Ishikawa (cell line): ENCODE data around the gene CHRNA4.

Experiments
- CEBPB ChIP-seq: IDR thresholded peaks from 2 replicates; pipeline ENCODE4 v1.6.1; 2012
- CREB1 ChIP-seq: IDR thresholded peaks from 2 replicates; pipeline ENCODE4 v1.6.1; 2012; ENCODE audit warnings: low read depth
- EGR1 ChIP-seq: IDR thresholded peaks from 2 replicates; pipeline ENCODE4 v1.6.1; 2012
- EP300 ChIP-seq: IDR thresholded peaks from 2 replicates; pipeline ENCODE4 v1.6.1; 2012; ENCODE audit warnings: borderline replicate concordance
- FOXM1 ChIP-seq: IDR thresholded peaks from 2 replicates; pipeline ENCODE4 v1.6.1; 2012; ENCODE audit warnings: low read depth, borderline replicate concordance
- NFIC ChIP-seq: IDR thresholded peaks from 2 replicates; pipeline ENCODE4 v1.6.1; 2012
- RAD21 ChIP-seq: IDR thresholded peaks from 2 replicates; pipeline ENCODE4 v1.6.1; 2012; ENCODE audit warnings: low read depth
- TAF1 ChIP-seq: IDR thresholded peaks from 2 replicates; pipeline ENCODE4 v1.6.1; 2012; ENCODE audit warnings: low read depth, mild to moderate bottlenecking
- TCF12 ChIP-seq: IDR thresholded peaks from 2 replicates; pipeline ENCODE4 v1.6.1; 2012; ENCODE audit warnings: low read depth
- TEAD4 ChIP-seq: IDR thresholded peaks from 2 replicates; pipeline ENCODE4 v1.6.1; 2012
- YY1 ChIP-seq: IDR thresholded peaks from 2 replicates; pipeline ENCODE4 v1.6.1; 2012; ENCODE audit warnings: low read depth
- ZBTB7A ChIP-seq: IDR thresholded peaks from 2 replicates; pipeline ENCODE4 v1.6.1; 2012; ENCODE audit warnings: low read depth
- TF ChIP-seq, protein P1 (sequence below): IDR thresholded peaks from 2 replicates; pipeline ENCODE4 v1.6.1; 2012
- TF ChIP-seq, protein P2 (sequence below): IDR thresholded peaks from 2 replicates; pipeline ENCODE4 v1.6.1; 2012
- TF ChIP-seq, protein P3 (sequence below): IDR thresholded peaks from 2 replicates; pipeline ENCODE4 v1.6.1; 2012; ENCODE audit warnings: low read depth, mild to moderate bottlenecking

CHRNA4 gene

DNA sequence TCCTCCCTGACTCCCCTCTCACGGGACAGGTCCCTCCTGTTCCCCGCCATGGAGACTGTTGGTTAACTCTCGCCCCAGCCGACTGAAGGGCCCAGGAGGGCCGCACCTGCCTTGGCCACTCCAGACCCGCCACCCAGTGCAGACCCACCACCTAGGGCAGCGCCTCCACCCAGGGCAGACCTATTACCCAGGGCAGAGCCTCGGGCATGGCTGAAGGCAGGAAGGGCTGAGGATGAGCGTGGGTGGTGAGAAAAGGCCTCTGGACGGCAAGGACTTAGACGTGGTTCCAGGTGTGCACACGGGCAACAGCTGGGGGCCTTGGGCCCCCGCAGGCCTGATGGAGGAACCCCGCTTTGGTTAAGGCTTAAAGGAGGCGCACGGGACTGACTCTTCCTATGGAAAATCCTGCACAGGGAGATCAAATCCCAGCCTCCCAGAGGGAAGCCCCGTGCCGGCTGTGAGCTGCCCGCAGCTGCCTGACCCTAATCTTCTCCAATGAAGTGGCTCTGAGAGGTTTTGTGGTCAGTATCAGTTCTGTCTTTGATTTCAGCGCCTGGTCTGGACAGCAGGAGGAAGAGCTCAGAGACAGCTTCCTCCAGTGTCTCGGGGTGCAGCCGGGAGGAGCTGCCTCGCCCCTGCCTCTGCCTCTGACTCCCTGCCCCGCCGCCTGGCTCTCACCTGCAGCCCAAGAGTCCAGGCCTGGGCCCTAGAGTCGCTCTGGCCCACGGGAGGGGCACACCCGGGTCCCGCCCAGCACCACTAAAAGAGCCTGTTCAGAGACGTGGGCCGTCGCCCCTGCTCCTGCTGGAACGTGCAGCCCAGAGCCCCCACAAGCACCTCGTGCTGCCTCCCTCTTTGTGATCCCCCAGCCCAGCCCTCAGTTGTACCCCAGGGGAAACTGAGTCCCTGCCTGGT is 12.1 kb upstream of the CHRNA4 start:
- TF ChIP-seq TEAD4 (no peak), FOXM1 (no peak), ZBTB7A (no peak), TAF1 (no peak), CREB1 (no peak), YY1 (no peak), NFIC (no peak), EP300 (no peak), CEBPB (no peak), TCF12 (no peak)

DNA sequence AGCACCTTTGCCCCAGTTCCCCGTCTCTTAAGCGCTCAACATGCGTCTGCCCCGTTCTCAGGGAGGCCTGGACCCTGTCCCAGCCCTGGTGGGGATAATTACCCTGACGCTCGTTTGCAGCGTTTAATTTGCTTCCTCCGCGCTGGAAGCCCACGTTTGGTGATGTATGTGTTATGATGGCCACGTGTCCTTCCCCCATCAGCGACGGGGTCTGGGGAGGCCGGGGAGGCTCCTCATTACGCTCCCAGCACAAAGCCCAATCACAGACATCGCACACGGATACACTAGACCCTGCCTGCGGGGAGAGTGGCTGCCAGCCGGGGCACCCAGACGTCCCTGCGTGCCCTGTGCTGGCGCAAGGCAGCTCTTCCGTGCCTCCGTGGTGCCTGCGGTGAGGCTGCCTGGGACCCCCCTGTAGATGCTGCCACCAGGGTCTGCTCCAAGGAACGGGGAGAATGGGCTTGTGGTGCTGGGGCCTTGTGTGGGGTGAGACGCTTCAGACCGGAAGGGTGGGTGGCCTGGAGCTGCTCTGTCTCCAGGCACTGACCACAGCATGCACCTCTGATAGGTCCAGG is 10.2 kb upstream of the CHRNA4 start:
- TF ChIP-seq ZBTB7A (no peak), CEBPB (no peak), RAD21 (no peak)
- TF ChIP-seq, protein P1, sequence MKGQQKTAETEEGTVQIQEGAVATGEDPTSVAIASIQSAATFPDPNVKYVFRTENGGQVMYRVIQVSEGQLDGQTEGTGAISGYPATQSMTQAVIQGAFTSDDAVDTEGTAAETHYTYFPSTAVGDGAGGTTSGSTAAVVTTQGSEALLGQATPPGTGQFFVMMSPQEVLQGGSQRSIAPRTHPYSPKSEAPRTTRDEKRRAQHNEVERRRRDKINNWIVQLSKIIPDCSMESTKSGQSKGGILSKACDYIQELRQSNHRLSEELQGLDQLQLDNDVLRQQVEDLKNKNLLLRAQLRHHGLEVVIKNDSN = no peak

DNA sequence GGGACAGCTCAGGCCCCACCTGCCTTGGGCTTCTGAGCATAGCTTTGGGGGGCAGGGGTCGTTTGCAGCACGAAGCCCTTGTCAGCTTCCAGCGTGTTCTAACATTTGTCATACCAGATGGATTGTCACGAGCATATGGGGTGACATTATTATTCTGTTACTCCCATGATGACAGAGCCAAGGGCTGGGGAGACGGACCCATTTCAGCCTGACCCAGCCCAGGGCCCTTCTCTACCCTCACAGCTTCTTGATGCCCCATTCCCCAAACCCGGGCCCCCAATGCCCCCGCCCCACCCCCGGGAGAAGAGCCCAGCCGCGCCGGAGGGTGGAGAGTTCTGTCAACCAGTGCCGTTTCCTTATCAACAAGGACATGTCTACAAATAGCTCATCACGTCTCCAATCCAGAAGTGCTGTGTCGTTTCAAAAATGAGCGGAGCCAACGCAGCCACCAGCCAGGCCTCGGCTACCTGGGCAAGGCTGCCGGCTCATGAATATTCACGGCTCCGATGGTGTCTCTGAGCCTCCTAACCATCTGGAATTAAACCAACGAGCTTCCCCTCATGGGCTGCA is 9.6 kb upstream of the CHRNA4 start:
- TF ChIP-seq RAD21 (no peak), NFIC (no peak), TEAD4 (no peak), CEBPB (no peak), EGR1 (no peak), CREB1 (no peak), TAF1 (no peak)
- TF ChIP-seq, protein P2, sequence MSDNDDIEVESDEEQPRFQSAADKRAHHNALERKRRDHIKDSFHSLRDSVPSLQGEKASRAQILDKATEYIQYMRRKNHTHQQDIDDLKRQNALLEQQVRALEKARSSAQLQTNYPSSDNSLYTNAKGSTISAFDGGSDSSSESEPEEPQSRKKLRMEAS = no peak
- TF ChIP-seq, protein P1 = no peak

DNA sequence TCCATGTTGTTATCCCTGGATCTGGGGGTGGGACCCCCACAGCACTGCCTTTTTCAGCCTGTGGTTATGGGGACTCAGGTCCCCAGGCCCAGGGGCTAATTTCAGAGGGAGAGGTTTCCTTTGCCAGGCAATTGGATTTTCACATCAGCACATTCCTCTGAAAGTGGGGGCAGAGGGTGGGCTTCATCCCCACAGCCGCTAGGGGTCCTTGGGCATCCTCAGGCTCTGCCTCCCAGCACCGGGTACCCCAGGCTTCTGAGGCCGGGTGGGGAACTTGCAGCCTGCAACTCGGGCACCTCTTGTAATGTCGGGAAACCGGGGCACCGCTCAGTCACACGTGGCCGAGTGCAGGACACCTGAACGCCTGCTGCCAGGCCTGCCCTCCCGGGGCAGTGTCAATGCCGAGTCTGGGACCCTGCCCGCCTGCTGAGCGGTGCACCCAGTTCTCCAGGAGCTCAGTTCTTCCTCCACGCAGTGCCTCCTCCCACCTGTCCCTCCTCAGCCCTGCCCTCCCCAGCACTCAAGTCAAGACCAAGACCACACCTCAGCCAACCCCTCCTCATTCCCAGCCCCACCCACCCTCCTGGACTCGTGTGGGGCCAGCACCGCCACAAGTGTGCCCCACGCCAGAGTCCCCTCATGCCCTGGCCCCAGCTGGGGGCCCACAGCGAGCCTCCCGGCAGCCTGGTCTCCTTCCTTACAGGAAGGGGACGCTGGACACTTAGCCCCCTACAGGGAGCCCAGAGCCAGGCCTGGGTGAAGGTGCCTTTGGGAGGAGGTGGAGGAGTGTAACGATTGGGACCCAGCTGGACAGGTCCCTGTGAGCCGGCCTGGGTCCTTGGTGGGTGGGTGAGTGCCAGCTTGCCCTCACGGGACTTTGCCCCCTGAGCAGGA is 8.8 kb upstream of the CHRNA4 start:
- TF ChIP-seq EP300 (no peak), TCF12 (no peak), CEBPB (no peak), CREB1 (no peak), NFIC (no peak), TAF1 (no peak), YY1 (no peak), ZBTB7A (no peak), TEAD4 (no peak), RAD21 (no peak), EGR1 (no peak), FOXM1 (no peak)
- TF ChIP-seq, protein P2 = no peak
- TF ChIP-seq, protein P1 = no peak

DNA sequence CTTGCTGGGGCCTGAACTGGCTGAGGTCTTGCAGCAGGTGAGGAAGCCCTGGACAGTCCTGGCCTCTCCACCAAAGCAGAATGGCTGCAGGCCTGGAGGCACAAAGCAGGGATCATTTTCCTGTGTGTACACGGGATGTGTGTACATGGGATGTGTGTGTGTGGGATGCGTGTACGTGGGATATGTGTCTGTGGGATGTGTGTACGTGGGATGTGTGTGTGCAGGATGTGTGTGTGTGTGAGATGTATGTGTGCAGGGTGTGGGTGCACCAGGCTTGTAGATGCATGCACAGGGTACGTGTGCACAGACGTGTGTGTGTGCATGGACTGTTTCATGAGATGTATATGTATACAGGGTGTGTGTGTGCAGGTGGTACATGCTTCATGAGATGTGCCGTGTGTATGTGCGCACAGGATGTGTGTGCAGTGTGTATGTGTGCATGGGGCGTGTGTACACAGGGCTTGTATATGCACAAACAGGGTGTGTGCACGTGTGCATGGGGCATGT is 7.9 kb upstream of the CHRNA4 start:
- TF ChIP-seq, protein P2 = no peak
- TF ChIP-seq, protein P3, sequence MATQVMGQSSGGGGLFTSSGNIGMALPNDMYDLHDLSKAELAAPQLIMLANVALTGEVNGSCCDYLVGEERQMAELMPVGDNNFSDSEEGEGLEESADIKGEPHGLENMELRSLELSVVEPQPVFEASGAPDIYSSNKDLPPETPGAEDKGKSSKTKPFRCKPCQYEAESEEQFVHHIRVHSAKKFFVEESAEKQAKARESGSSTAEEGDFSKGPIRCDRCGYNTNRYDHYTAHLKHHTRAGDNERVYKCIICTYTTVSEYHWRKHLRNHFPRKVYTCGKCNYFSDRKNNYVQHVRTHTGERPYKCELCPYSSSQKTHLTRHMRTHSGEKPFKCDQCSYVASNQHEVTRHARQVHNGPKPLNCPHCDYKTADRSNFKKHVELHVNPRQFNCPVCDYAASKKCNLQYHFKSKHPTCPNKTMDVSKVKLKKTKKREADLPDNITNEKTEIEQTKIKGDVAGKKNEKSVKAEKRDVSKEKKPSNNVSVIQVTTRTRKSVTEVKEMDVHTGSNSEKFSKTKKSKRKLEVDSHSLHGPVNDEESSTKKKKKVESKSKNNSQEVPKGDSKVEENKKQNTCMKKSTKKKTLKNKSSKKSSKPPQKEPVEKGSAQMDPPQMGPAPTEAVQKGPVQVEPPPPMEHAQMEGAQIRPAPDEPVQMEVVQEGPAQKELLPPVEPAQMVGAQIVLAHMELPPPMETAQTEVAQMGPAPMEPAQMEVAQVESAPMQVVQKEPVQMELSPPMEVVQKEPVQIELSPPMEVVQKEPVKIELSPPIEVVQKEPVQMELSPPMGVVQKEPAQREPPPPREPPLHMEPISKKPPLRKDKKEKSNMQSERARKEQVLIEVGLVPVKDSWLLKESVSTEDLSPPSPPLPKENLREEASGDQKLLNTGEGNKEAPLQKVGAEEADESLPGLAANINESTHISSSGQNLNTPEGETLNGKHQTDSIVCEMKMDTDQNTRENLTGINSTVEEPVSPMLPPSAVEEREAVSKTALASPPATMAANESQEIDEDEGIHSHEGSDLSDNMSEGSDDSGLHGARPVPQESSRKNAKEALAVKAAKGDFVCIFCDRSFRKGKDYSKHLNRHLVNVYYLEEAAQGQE = no peak
- TF ChIP-seq EGR1 (no peak), TAF1 (no peak), CREB1 (no peak), RAD21 (no peak), CEBPB (no peak), TCF12 (no peak), YY1 (no peak)
- TF ChIP-seq, protein P1 = no peak
